ENCODE data around the gene PRPF39.
"Not testable (repeated sequence)": the region's sequence is repeated elsewhere in the genome, so short reads cannot be mapped to it uniquely, and the experiment has no call there.

The PRPF39 gene

GRCh38 chr14:45060551-45060950 lies 23.4 kb upstream of the PRPF39 start:
- Histone ChIP-seq H3K36me3 (ENCODE audit: insufficient read depth, low read length) (no peaks in the 10 kb centered on the region), H3K27me3 (ENCODE audit: control insufficient read depth in 1 of 2, insufficient read depth in 2 of 2, low read length in 2 of 2) (no peaks in the 10 kb centered on the region), H3K4me3 (ENCODE audit: low read depth in 1 of 2, low read length in 2 of 2) (no peak overlapping the region), H3K27ac (ENCODE audit: low read depth, low read length) (no peak overlapping the region), H3K4me1 (ENCODE audit: insufficient read depth, low read length) (no peaks in the 10 kb centered on the region), H3K9ac (ENCODE audit: low read length) (no peak overlapping the region), H3K9me3 (ENCODE audit: low read length) (no peaks in the 10 kb centered on the region)

GRCh38 chr14:45065540-45065939 lies 18.4 kb upstream of the PRPF39 start:
- no peaks in the 10 kb centered on the region for H3K36me3 ChIP-seq (ENCODE audit: insufficient read depth, low read length)
- no peaks in the 10 kb centered on the region for H3K4me1 ChIP-seq (ENCODE audit: insufficient read depth, low read length)
- no peak overlapping the region for H3K9ac ChIP-seq (ENCODE audit: low read length)
- no peak overlapping the region for H3K4me3 ChIP-seq (ENCODE audit: low read depth in 1 of 2, low read length in 2 of 2)
- no peaks in the 10 kb centered on the region for H3K27me3 ChIP-seq (ENCODE audit: control insufficient read depth in 1 of 2, insufficient read depth in 2 of 2, low read length in 2 of 2)
- H3K27ac ChIP-seq (ENCODE audit: low read depth, low read length) = no peak overlapping the region
- no peaks in the 10 kb centered on the region for H3K9me3 ChIP-seq (ENCODE audit: low read length)

GRCh38 chr14:45065956-45066355 lies 18.0 kb upstream of the PRPF39 start:
- no peak overlapping the region for H3K27ac ChIP-seq (ENCODE audit: low read depth, low read length)
- no peaks in the 10 kb centered on the region for H3K9me3 ChIP-seq (ENCODE audit: low read length)
- H3K4me3 ChIP-seq (ENCODE audit: low read depth in 1 of 2, low read length in 2 of 2) = no peak overlapping the region
- H3K9ac ChIP-seq (ENCODE audit: low read length) = no peak overlapping the region
- no peaks in the 10 kb centered on the region for H3K27me3 ChIP-seq (ENCODE audit: control insufficient read depth in 1 of 2, insufficient read depth in 2 of 2, low read length in 2 of 2)
- H3K36me3 ChIP-seq (ENCODE audit: insufficient read depth, low read length) = no peaks in the 10 kb centered on the region
- H3K4me1 ChIP-seq (ENCODE audit: insufficient read depth, low read length) = no peaks in the 10 kb centered on the region

- Histone ChIP-seq H3K27ac (ENCODE audit: low read depth, low read length) (no peak overlapping the region), H3K36me3 (ENCODE audit: insufficient read depth, low read length) (no peaks in the 10 kb centered on the region), H3K4me1 (ENCODE audit: insufficient read depth, low read length) (no peaks in the 10 kb centered on the region), H3K9ac (ENCODE audit: low read length) (no peak overlapping the region), H3K27me3 (ENCODE audit: control insufficient read depth in 1 of 2, insufficient read depth in 2 of 2, low read length in 2 of 2) (no peaks in the 10 kb centered on the region), H3K4me3 (ENCODE audit: low read depth in 1 of 2, low read length in 2 of 2) (no peak overlapping the region), H3K9me3 (ENCODE audit: low read length) (no peaks in the 10 kb centered on the region)
Measured at GRCh38 chr14:45066667-45067066, 17.2 kb upstream of the PRPF39 start.

GRCh38 chr14:45068396-45068795 lies 15.5 kb upstream of the PRPF39 start:
- no peaks in the 10 kb centered on the region for H3K4me1 ChIP-seq (ENCODE audit: insufficient read depth, low read length)
- no peaks in the 10 kb centered on the region for H3K27me3 ChIP-seq (ENCODE audit: control insufficient read depth in 1 of 2, insufficient read depth in 2 of 2, low read length in 2 of 2)
- H3K9me3 ChIP-seq (ENCODE audit: low read length) = no peaks in the 10 kb centered on the region
- no peaks in the 10 kb centered on the region for H3K36me3 ChIP-seq (ENCODE audit: insufficient read depth, low read length)
- H3K4me3 ChIP-seq (ENCODE audit: low read depth in 1 of 2, low read length in 2 of 2) = no peak overlapping the region
- H3K9ac ChIP-seq (ENCODE audit: low read length) = no peak overlapping the region
- no peak overlapping the region for H3K27ac ChIP-seq (ENCODE audit: low read depth, low read length)

- H3K9me3 ChIP-seq (ENCODE audit: low read length) = no peaks in the 10 kb centered on the region
- no peaks in the 10 kb centered on the region for H3K27me3 ChIP-seq (ENCODE audit: control insufficient read depth in 1 of 2, insufficient read depth in 2 of 2, low read length in 2 of 2)
- H3K4me1 ChIP-seq (ENCODE audit: insufficient read depth, low read length) = no peaks in the 10 kb centered on the region
- H3K9ac ChIP-seq (ENCODE audit: low read length) = no peak overlapping the region
- no peaks in the 10 kb centered on the region for H3K36me3 ChIP-seq (ENCODE audit: insufficient read depth, low read length)
- no peak overlapping the region for H3K4me3 ChIP-seq (ENCODE audit: low read depth in 1 of 2, low read length in 2 of 2)
- no peak overlapping the region for H3K27ac ChIP-seq (ENCODE audit: low read depth, low read length)
Measured at GRCh38 chr14:45070215-45070614, 13.7 kb upstream of the PRPF39 start.

GRCh38 chr14:45072126-45072525 lies 11.8 kb upstream of the PRPF39 start:
- Histone ChIP-seq H3K4me1 (ENCODE audit: insufficient read depth, low read length) (no peaks in the 10 kb centered on the region), H3K36me3 (ENCODE audit: insufficient read depth, low read length) (no peaks in the 10 kb centered on the region), H3K27ac (ENCODE audit: low read depth, low read length) (no peak overlapping the region), H3K4me3 (ENCODE audit: low read depth in 1 of 2, low read length in 2 of 2) (no peak overlapping the region), H3K9me3 (ENCODE audit: low read length) (no peaks in the 10 kb centered on the region), H3K27me3 (ENCODE audit: control insufficient read depth in 1 of 2, insufficient read depth in 2 of 2, low read length in 2 of 2) (no peaks in the 10 kb centered on the region), H3K9ac (ENCODE audit: low read length) (no peak overlapping the region)

- no peak overlapping the region for H3K9ac ChIP-seq (ENCODE audit: low read length)
- H3K9me3 ChIP-seq (ENCODE audit: low read length) = no peaks in the 10 kb centered on the region
- no peaks in the 10 kb centered on the region for H3K27me3 ChIP-seq (ENCODE audit: control insufficient read depth in 1 of 2, insufficient read depth in 2 of 2, low read length in 2 of 2)
- H3K4me1 ChIP-seq (ENCODE audit: insufficient read depth, low read length) = no peaks in the 10 kb centered on the region
- H3K4me3 ChIP-seq (ENCODE audit: low read depth in 1 of 2, low read length in 2 of 2) = no peak overlapping the region
- H3K36me3 ChIP-seq (ENCODE audit: insufficient read depth, low read length) = no peaks in the 10 kb centered on the region
- H3K27ac ChIP-seq (ENCODE audit: low read depth, low read length) = no peak overlapping the region
Measured at GRCh38 chr14:45073231-45073879, 10.6 kb upstream of the PRPF39 start.

- no peaks in the 10 kb centered on the region for H3K9me3 ChIP-seq (ENCODE audit: low read length)
- peaks cover under 1% of the 10 kb centered on the region for H3K4me1 ChIP-seq (ENCODE audit: insufficient read depth, low read length)
- H3K9ac ChIP-seq (ENCODE audit: low read length) = no peak overlapping the region
- H3K27ac ChIP-seq (ENCODE audit: low read depth, low read length) = no peak overlapping the region
- no peaks in the 10 kb centered on the region for H3K27me3 ChIP-seq (ENCODE audit: control insufficient read depth in 1 of 2, insufficient read depth in 2 of 2, low read length in 2 of 2)
- no peak overlapping the region for H3K4me3 ChIP-seq (ENCODE audit: low read depth in 1 of 2, low read length in 2 of 2)
- H3K36me3 ChIP-seq (ENCODE audit: insufficient read depth, low read length) = no peaks in the 10 kb centered on the region
Measured at GRCh38 chr14:45078323-45078722, 5.6 kb upstream of the PRPF39 start.

GRCh38 chr14:45080416-45080968 lies 3.4 kb upstream of the PRPF39 start:
- not testable (repeated sequence) for H3K9me3 ChIP-seq (ENCODE audit: low read length); H3K9ac ChIP-seq (ENCODE audit: low read length); H3K27me3 ChIP-seq (ENCODE audit: control insufficient read depth in 1 of 2, insufficient read depth in 2 of 2, low read length in 2 of 2); H3K27ac ChIP-seq (ENCODE audit: low read depth, low read length); H3K4me3 ChIP-seq (ENCODE audit: low read depth in 1 of 2, low read length in 2 of 2); H3K36me3 ChIP-seq (ENCODE audit: insufficient read depth, low read length)
- peaks cover 11% of the 10 kb centered on the region for H3K4me1 ChIP-seq (ENCODE audit: insufficient read depth, low read length)

- H3K9me3 ChIP-seq (ENCODE audit: low read length); H3K4me3 ChIP-seq (ENCODE audit: low read depth in 1 of 2, low read length in 2 of 2); H3K36me3 ChIP-seq (ENCODE audit: insufficient read depth, low read length); H3K27me3 ChIP-seq (ENCODE audit: control insufficient read depth in 1 of 2, insufficient read depth in 2 of 2, low read length in 2 of 2); H3K9ac ChIP-seq (ENCODE audit: low read length); H3K27ac ChIP-seq (ENCODE audit: low read depth, low read length): not testable (repeated sequence)
- peaks cover 17% of the 10 kb centered on the region for H3K4me1 ChIP-seq (ENCODE audit: insufficient read depth, low read length)
Measured at GRCh38 chr14:45081096-45081495, 2.8 kb upstream of the PRPF39 start.

GRCh38 chr14:45082420-45082819 lies 1.5 kb upstream of the PRPF39 start:
- H3K9me3 ChIP-seq (ENCODE audit: low read length) = no peaks in the 10 kb centered on the region
- H3K27me3 ChIP-seq (ENCODE audit: control insufficient read depth in 1 of 2, insufficient read depth in 2 of 2, low read length in 2 of 2) = no peaks in the 10 kb centered on the region
- H3K9ac ChIP-seq (ENCODE audit: low read length) = no peak overlapping the region
- H3K4me3 ChIP-seq (ENCODE audit: low read depth in 1 of 2, low read length in 2 of 2) = no peak overlapping the region
- H3K36me3 ChIP-seq (ENCODE audit: insufficient read depth, low read length) = no peaks in the 10 kb centered on the region
- peaks cover 28% of the 10 kb centered on the region for H3K4me1 ChIP-seq (ENCODE audit: insufficient read depth, low read length)
- no peak overlapping the region for H3K27ac ChIP-seq (ENCODE audit: low read depth, low read length)

Data from muscle layer of colon (tissue), 2 donors.